IMR-90 (cell line): Measurements from ENCODE around the gene CYB5R4. TPM values are rescaled to one million over a fixed set of nuclear protein-coding genes. Genes with fewer than 3 reads are reported as not detected.

ENCODE experiments used
- ATAC-seq: fragments of 200-7000 bp; cut with Tn5 transposase; 2 replicates; pipeline ENCODE4 v1.9.1; 2020; ENCODE audit warnings: low read depth, mild to moderate bottlenecking, moderate library complexity
- BruUV-seq: library from RNA; stranded (reverse); fragments of 400-500 nt; replicated peaks from 2 replicates; lab custom pipeline; 2021; lab: Mats Ljungman, UMichigan
- CTCF ChIA-PET: fragments of 300-600 bp; formaldehyde crosslinking; extraction: SDS; loops from one replicate; lab custom pipeline; 2021; ENCODE audit warnings: antibody characterized with exemption; lab: Yijun Ruan, JAX
- POLR2A ChIA-PET: fragments of 300-600 bp; sonication (Branson Sonifier 250); formaldehyde crosslinking; loops from one replicate; lab custom pipeline; 2022; ENCODE audit warnings: antibody characterized with exemption; ENCODE audit not compliant: unreplicated experiment; lab: Charles Lee
- DNase-seq: peaks from one replicate; pipeline ENCODE4 v3.0.0; 2013
- H2AFZ ChIP-seq: replicated peaks from 2 replicates; pipeline ENCODE3; 2013; ENCODE audit warnings: low read length, mild to moderate bottlenecking; ENCODE audit not compliant: poor library complexity
- H2AK5ac ChIP-seq: 2 replicates; pipeline ENCODE4 v1.6.1; 2013; ENCODE audit warnings: low read depth, low read length, inconsistent platforms
- H2AK9ac ChIP-seq: replicated peaks from 2 replicates; pipeline ENCODE3; 2013; ENCODE audit warnings: mild to moderate bottlenecking, low read depth, low read length, moderate library complexity; ENCODE audit not compliant: poor library complexity
- H2BK120ac ChIP-seq: 2 replicates; pipeline ENCODE4 v1.6.1; 2013; ENCODE audit warnings: low read depth, low read length, inconsistent platforms
- H2BK15ac ChIP-seq: 3 replicates; pipeline ENCODE4 v1.6.1; 2013; ENCODE audit warnings: low read depth, low read length, inconsistent platforms
- H2BK20ac ChIP-seq: 2 replicates; pipeline ENCODE4 v1.6.1; 2013; ENCODE audit warnings: low read depth, mild to moderate bottlenecking, inconsistent platforms, low read length, moderate library complexity
- H2BK5ac ChIP-seq: 2 replicates; pipeline ENCODE4 v1.6.1; 2013; ENCODE audit warnings: mild to moderate bottlenecking, low read depth, low read length, inconsistent platforms; ENCODE audit not compliant: poor library complexity, severe bottlenecking
- H3K14ac ChIP-seq: replicated peaks from 2 replicates; pipeline ENCODE4 v1.6.1; 2013; ENCODE audit warnings: low read depth, low read length, inconsistent platforms
- H3K18ac ChIP-seq: 2 replicates; pipeline ENCODE4 v1.6.1; 2013; ENCODE audit warnings: low read depth, low read length, control low read depth
- H3K23ac ChIP-seq: 2 replicates; pipeline ENCODE4 v1.6.1; 2013; ENCODE audit warnings: low read depth, low read length, inconsistent platforms
- H3K27ac ChIP-seq: 2 replicates; pipeline ENCODE4 v1.5.1; 2013; ENCODE audit warnings: mild to moderate bottlenecking, control low read depth, low read length; ENCODE audit not compliant: insufficient read depth
- H3K27me3 ChIP-seq: 2 replicates; pipeline ENCODE4 v1.6.1; 2013; ENCODE audit warnings: low read length; ENCODE audit not compliant: control insufficient read depth, insufficient read depth
- H3K36me3 ChIP-seq: 2 replicates; pipeline ENCODE4 v1.6.1; 2013; ENCODE audit warnings: low read length, mixed read lengths; ENCODE audit not compliant: control insufficient read depth, insufficient read depth
- H3K4ac ChIP-seq: 2 replicates; pipeline ENCODE4 v1.6.1; 2013; ENCODE audit warnings: low read depth, low read length, inconsistent platforms
- H3K4me1 ChIP-seq: 2 replicates; pipeline ENCODE4 v1.6.1; 2013; ENCODE audit warnings: low read length, mixed read lengths; ENCODE audit not compliant: control insufficient read depth, insufficient read depth
- H3K4me2 ChIP-seq: 2 replicates; pipeline ENCODE4 v1.6.1; 2013; ENCODE audit warnings: low read depth, mild to moderate bottlenecking, control low read depth, low read length, moderate library complexity
- H3K4me3 ChIP-seq: 2 replicates; pipeline ENCODE4 v1.5.1; 2013; ENCODE audit warnings: low read depth, mild to moderate bottlenecking, control low read depth, low read length, moderate library complexity; ENCODE audit not compliant: insufficient read depth
- H3K56ac ChIP-seq: 2 replicates; pipeline ENCODE4 v1.6.1; 2013; ENCODE audit warnings: low read length, inconsistent platforms; ENCODE audit not compliant: insufficient read depth; ENCODE audit errors: extremely low read depth
- H3K79me1 ChIP-seq, 2 experiments: 2 replicates each; pipeline ENCODE4 v1.6.1; 2013; ENCODE audit warnings: low read length in 2 of 2, inconsistent platforms in 1 of 2, low read depth in 1 of 2
- H3K9ac ChIP-seq: 2 replicates; pipeline ENCODE4 v1.6.1; 2013; ENCODE audit warnings: low read depth, low read length, control low read depth
- H3K9me1 ChIP-seq: 2 replicates; pipeline ENCODE4 v1.6.1; 2013; ENCODE audit warnings: low read length, inconsistent platforms; ENCODE audit not compliant: insufficient read depth
- H3K9me3 ChIP-seq: 2 replicates; pipeline ENCODE4 v1.6.1; 2013; ENCODE audit warnings: low read length; ENCODE audit not compliant: control insufficient read depth, insufficient read depth
- H4K20me1 ChIP-seq: 2 replicates; pipeline ENCODE4 v1.6.1; 2013; ENCODE audit warnings: low read length, inconsistent platforms; ENCODE audit not compliant: insufficient read depth
- H4K5ac ChIP-seq: 2 replicates; pipeline ENCODE4 v1.6.1; 2013; ENCODE audit warnings: mild to moderate bottlenecking, low read depth, low read length, control low read depth
- H4K8ac ChIP-seq, 2 experiments: 2 replicates each; pipeline ENCODE4 v1.6.1; 2013; ENCODE audit warnings: low read depth in 2 of 2, low read length in 2 of 2, control low read depth in 1 of 2, inconsistent platforms in 1 of 2
- H4K91ac ChIP-seq: 2 replicates; pipeline ENCODE4 v1.6.1; 2013; ENCODE audit warnings: low read depth, low read length, inconsistent platforms; ENCODE audit not compliant: insufficient read depth
- BHLHE40 ChIP-seq: fragments of 150-350 bp; IDR thresholded peaks from 2 replicates; pipeline ENCODE4 v1.6.1; 2016; ENCODE audit warnings: mild to moderate bottlenecking, low read depth, low read length
- CEBPB ChIP-seq: IDR thresholded peaks from 2 replicates; pipeline ENCODE4 v1.6.1; 2012; ENCODE audit warnings: low read depth, low read length, improper control_type of control experiment
- MAFK ChIP-seq: IDR thresholded peaks from 2 replicates; pipeline ENCODE4 v1.6.1; 2012; ENCODE audit warnings: low read depth, low read length, improper control_type of control experiment
- MAZ ChIP-seq: IDR thresholded peaks from 2 replicates; pipeline ENCODE4 v1.6.1; 2012; ENCODE audit warnings: low read depth, mild to moderate bottlenecking, low read length, improper control_type of control experiment, moderate library complexity, borderline replicate concordance
- MXI1 ChIP-seq: IDR thresholded peaks from 2 replicates; pipeline ENCODE4 v1.6.1; 2012; ENCODE audit warnings: low read depth, mild to moderate bottlenecking, low read length, moderate library complexity, borderline replicate concordance
- NFE2L2 ChIP-seq: fragments of 150-350 bp; IDR thresholded peaks from 2 replicates; pipeline ENCODE4 v1.6.1; 2016; ENCODE audit warnings: low read depth, mild to moderate bottlenecking, low read length
- POLR2A ChIP-seq: IDR thresholded peaks from 2 replicates; pipeline ENCODE4 v1.6.1; 2012; ENCODE audit warnings: mild to moderate bottlenecking, low read depth, low read length
- RAD21 ChIP-seq: IDR thresholded peaks from 2 replicates; pipeline ENCODE4 v1.6.1; 2012; ENCODE audit warnings: low read length, improper control_type of control experiment
- RCOR1 ChIP-seq: IDR thresholded peaks from 2 replicates; pipeline ENCODE4 v1.6.1; 2012; ENCODE audit warnings: mild to moderate bottlenecking, low read length, improper control_type of control experiment; ENCODE audit not compliant: insufficient replicate concordance
- SMC3 ChIP-seq: fragments of 150-350 bp; IDR thresholded peaks from 2 replicates; pipeline ENCODE4 v1.6.1; 2016; ENCODE audit warnings: low read depth, mild to moderate bottlenecking, antibody characterized with exemption, low read length, moderate library complexity
- dilution Hi-C: fragments of 300-500 bp; cut with HindIII; formaldehyde crosslinking; loops from one replicate; pipeline ENCODE4 v1.14.3; 2018; ENCODE audit warnings: low sequenced_read_pairs; ENCODE audit not compliant: unreplicated experiment
- in situ Hi-C: fragments of 300-500 bp; cut with MboI; formaldehyde crosslinking; loops from 3 replicates; pipeline ENCODE4 v1.14.3; 2019; ENCODE audit warnings: low sequenced_read_pairs, inconsistent platforms, mixed read lengths
- intact Hi-C: fragments of 100-400 bp; cut with micrococcal nuclease; formaldehyde crosslinking; loops from 2 replicates; pipeline ENCODE4 v1.10.0; 2022
- polyA plus RNA-seq, 3 experiments: library from polyadenylated mRNA; depleted of rRNA; stranded (reverse); fragments of >200 nt; gene quantifications; 2 replicates each; pipeline ENCODE4 v1.2.3, GENCODE V29; 2012; ENCODE audit warnings: low replicate concordance in 1 of 3
- total RNA-seq: library from RNA; depleted of rRNA; stranded (reverse); fragments of >200 nt; gene quantifications from 2 replicates; pipeline ENCODE4 v1.2.3, GENCODE V29; 2012
- TF ChIP-seq, protein P1 (sequence below): fragments of 150-350 bp; IDR thresholded peaks from 2 replicates; pipeline ENCODE4 v1.6.1; 2017; ENCODE audit warnings: mild to moderate bottlenecking, antibody characterized with exemption, low read length, low read depth

The CYB5R4 gene
- total and polyA plus RNA-seq, 2 of the 4 experiments (the other 2 are of a cell fraction): 3.2 to 6.1 TPM

DNA sequence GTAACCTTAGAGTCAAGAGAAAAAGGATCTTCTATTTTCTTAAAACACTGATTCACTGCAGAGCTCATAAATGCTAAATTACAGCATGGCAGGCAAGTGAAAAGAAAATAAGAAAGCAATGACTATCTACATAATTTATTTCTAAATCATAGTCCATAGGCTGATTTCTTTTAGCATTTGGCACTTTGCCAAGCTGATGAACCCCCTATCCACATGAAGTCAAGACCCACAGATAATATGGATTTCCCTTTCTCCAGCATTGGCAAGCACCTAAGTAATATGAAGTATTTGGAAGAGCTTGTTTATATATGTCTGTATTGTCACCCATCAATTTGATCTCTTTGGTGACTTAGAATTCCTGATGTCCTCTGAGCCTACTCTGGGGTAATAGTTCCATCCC lies 126.2 kb downstream of the CYB5R4 start:
- no peak overlapping the region for H2AFZ ChIP-seq
- H3K4me1 ChIP-seq: no peaks in the 10 kb centered on the region
- H3K18ac ChIP-seq: no peak overlapping the region
- H3K27ac ChIP-seq: no peak overlapping the region
- TF ChIP-seq MAZ (no peak), POLR2A (no peak), BHLHE40 (no peak), CEBPB (no peak), NFE2L2 (no peak), MXI1 (no peak), RAD21 (no peak), MAFK (no peak), RCOR1 (no peak), SMC3 (no peak)
- TF ChIP-seq, protein P1, sequence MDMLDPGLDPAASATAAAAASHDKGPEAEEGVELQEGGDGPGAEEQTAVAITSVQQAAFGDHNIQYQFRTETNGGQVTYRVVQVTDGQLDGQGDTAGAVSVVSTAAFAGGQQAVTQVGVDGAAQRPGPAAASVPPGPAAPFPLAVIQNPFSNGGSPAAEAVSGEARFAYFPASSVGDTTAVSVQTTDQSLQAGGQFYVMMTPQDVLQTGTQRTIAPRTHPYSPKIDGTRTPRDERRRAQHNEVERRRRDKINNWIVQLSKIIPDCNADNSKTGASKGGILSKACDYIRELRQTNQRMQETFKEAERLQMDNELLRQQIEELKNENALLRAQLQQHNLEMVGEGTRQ: no peak
- H3K27me3 ChIP-seq: no peaks in the 10 kb centered on the region
- no peaks in the 10 kb centered on the region for H3K36me3 ChIP-seq
- H4K91ac ChIP-seq: no peak overlapping the region
- H3K23ac ChIP-seq: no peak overlapping the region
- no peaks in the 10 kb centered on the region for H3K79me1 ChIP-seq
- no peak overlapping the region for H2AK9ac ChIP-seq
- no TSS peak for BruUV-seq
- no peak overlapping the region for H3K56ac ChIP-seq
- H2BK120ac ChIP-seq: no peak overlapping the region
- H2AK5ac ChIP-seq: no peak overlapping the region
- no peak overlapping the region for H3K9ac ChIP-seq
- no peaks in the 10 kb centered on the region for H4K20me1 ChIP-seq
- in situ Hi-C loops (no loop called here), intact Hi-C loops (no loop called here), dilution Hi-C loops (no loop called here)
- H2BK20ac ChIP-seq: no peak overlapping the region
- H3K4ac ChIP-seq: no peak overlapping the region
- no peak overlapping the region for H3K4me2 ChIP-seq
- no peak overlapping the region for H4K8ac ChIP-seq
- H3K14ac ChIP-seq: no peak overlapping the region
- CTCF ChIA-PET: interaction anchor here (0.6 kb wide), 1 partner anchor 216 kb away, joined by 3 read pairs; no protein-coding TSS in a partner anchor
- no peak overlapping the region for H2BK5ac ChIP-seq
- no peaks in the 10 kb centered on the region for H3K9me1 ChIP-seq
- H3K9me3 ChIP-seq: no peaks in the 10 kb centered on the region
- POLR2A ChIA-PET: interaction anchor here (0.6 kb wide), 1 partner anchor 371 kb away, joined by 5 read pairs; no protein-coding TSS in a partner anchor
- DNase-seq: no peak
- H3K4me3 ChIP-seq: no peak overlapping the region
- no peak for ATAC-seq
- H4K5ac ChIP-seq: no peak overlapping the region
- H2BK15ac ChIP-seq: no peak overlapping the region
